Activated CD8-positive, alpha-beta memory T cell treated with anti-CD3 and anti-CD28 coated beads for 1 hour (primary cell): ENCODE data around the gene BRAF.
"Not testable (repeated sequence)": the region's sequence is repeated elsewhere in the genome, so short reads cannot be mapped to it uniquely, and the experiment has no call there.

Experiments
- DNase-seq, 2 donors: peaks; one replicate each; pipeline ENCODE4 v3.0.0-alpha.2; 2020; ENCODE audit warnings: low read depth in 1 of 2; ENCODE audit errors: extremely low read depth in 1 of 2

BRAF gene

DNA sequence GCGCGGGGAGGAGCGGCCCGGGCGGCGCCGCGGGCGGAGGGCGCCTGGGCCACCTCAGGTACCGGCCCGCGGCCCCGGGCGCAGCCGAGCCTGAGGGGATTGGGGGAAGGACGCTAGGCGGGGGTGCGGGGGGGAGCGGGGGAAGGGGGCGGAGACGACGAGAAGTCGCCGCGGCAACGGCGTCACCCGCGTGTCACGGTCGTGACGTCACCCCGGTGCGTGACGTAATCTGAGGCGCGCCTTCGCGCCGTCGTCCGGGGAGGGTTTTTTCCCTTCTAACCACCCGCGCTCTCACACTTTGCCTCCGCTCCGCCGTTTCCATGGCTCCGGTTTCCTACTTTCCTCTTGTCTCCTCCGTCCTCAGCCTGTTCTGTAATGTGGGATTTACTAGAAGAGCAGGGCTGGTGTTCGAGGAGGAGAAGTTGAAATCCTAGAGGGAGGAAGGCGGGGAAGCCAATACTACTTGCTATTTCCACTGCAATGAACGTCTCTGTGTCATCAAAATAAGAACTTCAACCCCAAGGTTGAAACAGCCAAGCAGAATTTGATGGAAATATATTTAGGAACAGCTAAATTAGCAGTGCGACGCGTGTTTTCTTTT is at the start of gene BRAF:
BRAF (minus strand) TSS at position 109 of the 601 bp plus-strand sequence. CDS start 226 bp downstream, outside the sequence.
- peak; percentile 83 to 95 for DNase-seq

DNA sequence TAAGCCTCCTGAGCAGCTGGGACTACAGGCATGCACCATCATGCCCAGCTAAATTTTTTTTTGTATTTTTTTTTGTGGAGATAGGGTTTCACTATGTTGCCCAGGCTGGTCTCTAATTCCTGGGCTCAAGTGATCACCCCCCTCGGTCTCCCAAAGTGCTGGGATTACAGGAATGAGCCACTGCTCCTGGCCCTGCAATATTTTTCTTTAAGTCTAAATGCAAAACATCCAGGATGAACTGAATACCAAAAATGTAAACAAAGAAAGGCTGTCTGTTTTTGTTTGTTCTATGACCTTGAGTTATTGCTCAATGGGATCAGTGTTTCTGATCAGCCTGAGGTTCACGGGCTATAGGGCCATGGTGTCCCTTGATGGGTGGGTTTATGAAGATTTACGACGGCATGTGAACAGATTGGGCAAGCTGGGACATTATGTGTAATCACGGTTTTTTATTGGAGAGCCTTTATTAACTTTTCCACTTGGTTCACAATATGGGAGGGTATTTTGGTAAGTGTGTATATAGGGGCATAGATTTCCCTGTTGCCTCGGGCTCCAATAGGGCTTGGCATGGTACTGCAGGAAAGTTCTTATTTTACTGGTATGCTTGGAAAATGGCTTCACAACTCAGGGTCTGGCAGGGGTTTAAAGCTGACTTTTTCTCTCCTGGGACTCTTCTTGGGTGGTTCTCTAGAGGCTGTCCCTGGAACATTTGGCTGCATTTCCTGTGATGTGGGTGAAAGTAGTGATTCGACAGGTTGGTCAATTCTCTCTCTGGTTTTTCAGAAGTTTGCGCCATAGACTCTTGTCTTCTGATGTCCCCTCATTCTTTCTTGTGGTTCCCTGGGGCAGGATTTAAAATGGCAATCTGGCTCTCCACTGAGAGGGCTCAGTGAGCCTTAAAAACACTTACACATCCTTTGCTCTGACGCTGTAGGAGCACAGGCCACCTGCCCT is 48.4 kb upstream of the BRAF start:
- no peak for DNase-seq

DNA sequence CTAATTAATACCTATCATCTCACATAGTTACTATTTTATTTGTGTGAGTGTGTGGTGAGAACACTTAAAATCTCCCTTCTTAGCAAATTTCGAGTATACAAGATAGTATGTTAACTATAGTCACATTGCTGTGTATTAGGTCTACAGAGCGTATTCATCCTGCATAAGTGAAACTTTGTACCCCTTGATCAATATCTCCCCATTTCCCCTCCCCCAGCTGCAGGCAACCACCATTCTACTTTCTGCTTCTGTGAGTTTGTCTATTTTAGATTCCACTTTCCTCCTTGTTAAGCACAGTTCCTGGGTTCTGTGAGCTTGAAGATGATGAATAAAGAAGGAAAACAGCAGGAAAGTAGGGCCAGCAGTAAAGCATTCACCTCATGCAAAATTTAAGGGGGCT is 47.6 kb upstream of the BRAF start:
- no peak for DNase-seq

DNA sequence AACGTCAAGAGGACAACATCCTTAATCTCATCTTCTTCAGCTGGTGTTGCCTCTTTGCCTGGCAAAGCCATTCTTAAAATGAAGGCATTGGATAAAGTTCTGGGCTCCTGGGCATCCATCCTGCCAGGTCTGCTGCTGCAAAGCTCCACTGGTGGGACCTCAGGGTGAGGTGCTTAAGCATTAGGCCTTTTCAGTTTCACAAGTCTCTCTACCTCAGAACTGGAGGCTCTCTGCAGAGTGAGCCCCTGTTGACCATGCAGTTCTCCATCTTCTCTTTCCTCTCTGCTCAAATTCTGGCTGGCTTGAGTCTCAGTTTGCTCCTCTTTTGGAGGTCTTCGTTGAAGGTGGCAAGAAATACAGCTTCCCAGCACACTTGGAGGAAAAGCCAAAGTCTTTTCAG is 42.7 kb upstream of the BRAF start:
- no peak for DNase-seq

DNA sequence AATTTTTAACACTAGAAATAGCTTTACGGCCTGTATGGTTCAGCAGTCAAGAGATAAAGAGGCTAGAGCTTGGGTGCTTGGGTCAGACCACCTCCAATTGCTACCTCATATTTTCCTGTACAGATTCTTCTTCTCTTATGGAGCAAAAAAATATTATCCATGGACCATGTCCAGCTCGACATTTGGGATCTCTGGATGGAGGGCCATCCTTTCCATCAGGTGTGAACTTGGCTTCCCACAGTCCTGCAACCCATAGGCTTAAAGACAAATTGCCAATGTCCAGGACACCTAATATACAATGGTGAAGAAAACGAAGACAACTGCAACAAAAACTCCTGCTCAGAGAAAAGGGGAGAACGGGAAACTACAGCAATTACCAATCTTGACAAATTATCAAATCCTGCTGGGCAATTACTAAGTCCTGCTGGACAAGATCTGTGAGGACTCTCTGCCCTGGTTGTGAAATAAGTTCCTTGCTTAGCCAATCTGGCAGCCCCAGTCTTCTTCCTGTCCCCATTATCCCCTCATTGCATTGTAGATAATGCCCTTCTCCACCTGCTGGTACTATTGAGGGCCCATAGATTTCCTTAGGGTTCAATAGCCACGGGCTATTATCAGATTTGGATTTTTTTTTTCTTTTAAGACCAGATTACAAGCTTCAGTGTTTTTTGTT is 42.0 kb upstream of the BRAF start:
- no peak for DNase-seq

DNA sequence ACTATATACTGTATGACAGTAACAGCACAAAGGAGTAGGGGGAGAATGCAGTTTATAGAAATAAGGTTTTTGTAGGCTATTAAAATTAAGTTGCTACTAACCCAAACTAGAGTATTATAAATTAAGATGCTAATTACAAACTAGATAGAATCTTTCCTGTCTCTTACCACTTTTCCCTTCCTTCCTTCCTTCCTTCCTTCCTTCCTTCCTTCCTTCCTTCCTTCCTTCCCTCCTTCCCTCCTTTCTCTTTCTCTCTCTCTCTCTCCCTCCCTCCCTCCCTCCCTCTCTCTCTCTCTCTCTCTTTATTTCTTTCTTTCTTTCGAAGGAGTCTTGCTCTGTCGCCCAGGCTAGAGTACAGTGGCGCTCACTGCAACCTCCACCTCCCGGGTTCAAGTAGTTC is 36.4 kb upstream of the BRAF start:
- DNase-seq, result no peak

DNA sequence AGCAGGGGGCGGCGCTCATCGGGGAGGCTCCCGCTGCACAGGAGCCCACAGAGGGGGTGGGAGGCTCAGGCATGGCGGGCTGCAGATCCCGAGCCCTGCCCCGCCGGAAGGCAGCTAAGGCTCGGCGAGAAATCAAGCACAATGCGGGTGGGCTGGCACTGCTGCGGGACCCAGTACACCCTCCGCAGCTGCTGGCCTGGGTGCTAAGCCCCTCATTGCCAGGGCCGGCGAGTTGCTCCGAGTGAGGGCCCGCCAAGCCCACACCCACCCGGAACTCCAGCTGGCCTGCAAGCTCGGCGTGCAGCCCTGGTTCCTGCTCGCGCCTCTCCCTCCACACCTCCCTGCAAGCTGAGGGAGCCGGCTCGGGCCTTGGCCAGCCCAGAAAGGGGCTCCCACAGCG is 32.3 kb upstream of the BRAF start:
- DNase-seq, result not testable (repeated sequence)

DNA sequence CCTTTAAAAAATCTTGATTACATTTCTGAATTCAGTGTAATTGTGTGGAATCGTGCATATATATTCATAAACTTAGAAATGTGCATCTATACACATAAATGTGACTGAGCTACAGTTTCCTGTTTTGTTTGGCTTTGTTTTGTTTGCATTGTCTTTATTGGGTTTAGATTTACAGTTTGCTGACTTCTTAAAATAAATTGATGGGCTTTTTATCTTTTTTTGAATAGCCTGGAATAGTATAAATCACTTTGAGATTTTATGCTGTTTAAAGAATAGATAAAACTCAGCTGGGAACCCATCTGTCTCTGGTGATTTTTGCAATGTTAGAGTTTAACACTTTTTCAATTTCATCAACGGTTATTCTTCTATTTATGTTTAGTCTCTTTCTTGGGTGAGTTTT is 21.2 kb upstream of the BRAF start:
- DNase-seq, result no peak

DNA sequence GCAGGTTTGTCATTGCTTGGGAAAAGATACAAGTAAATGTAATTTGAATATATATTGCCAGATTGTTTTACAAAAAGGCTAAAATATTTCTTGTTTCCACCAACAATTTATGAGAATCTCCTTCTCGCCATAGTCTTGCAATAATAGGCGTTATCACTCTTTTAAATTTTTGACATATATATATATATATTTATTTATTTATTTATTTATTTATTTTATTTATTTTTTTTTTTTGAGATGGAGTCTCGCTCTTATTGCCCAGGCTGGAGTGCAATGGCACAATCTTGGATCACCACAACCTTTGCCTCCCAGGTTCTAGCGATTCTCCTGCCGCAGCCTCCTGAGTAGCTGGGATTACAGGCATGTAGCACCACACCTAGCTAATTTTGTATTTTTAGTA is 17.5 kb upstream of the BRAF start:
- not testable (repeated sequence) for DNase-seq

DNA sequence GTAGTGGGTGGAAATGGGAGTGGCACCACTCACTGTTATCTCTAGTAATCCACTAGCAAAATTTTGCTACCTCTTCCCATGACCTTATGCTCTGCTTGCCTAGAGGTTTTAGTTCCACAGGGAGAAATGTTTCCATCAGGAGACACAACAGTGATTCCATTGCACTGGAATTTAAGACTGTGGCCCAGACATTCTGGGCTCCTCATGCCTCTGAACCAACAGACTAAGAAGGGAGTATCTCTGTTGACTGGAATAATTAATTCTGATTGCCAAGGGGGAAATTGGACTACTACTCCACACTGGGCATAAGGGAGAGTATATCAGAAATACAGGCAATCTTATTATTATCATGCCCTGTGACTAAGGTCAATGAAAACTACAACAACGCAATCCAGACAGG is 16.2 kb upstream of the BRAF start:
- no peak for DNase-seq

DNA sequence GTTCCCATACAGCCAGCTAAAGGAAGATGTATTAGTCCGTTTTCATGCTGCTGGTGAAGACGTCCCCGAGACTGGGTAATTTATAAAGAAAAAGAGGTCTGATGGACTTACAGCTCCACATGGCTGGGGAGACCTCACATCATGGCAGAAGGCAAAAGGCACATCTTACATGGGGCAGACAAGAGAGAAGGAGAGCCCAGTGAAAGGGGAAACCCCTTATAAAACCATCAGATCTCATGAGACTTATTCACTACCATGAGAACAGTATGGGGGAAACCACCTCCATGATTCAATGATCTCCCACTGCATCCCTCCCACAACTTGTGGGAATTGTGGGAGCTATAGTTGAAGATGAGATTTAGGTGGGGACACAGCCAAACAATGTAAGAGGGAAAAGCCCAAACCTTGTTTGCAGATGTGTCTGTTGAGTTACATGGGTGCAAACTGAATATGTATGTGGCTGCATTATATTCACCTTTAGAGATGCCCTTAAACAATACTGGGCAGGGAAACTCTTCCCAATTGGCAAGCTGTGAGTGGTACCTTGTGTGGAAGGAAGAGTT is 13.1 kb upstream of the BRAF start:
- no peak for DNase-seq

DNA sequence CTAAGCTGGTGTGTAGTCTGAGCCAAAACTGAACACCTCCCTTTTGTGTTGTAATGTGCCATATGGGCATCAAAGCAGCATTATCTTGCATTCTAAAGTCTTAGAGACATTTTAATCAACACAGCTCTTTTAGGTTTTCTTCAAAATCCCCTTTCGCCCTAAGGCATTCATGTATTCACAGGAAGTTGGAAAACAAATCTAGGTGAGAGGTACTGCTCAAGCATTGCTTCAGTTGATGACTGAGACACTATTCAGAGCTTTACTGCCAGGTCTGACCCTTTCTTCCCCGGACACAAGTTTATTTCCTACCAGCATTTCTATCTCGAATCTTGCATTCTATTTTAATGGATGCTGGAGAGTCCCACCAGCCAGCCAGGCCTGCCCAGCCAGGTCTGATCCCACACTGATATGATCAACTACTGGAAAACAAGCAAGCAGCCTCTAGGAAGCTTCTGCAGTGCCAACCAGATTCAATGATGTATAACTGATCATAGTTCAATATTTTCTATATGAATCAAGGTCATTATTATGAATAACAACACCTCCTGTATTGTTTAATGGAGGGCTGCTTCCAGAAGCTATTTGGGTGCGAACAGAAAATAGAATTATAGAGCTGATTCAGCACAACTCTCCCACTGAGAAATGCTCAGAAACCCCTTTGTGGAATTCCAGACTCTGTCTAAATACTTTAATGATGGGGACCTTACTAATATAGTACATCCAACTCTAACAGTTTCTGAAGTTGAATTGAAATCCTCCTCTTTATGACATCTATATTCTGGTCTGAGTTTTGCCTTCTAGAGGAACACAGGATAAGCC is 4.0 kb upstream of the BRAF start:
- no peak for DNase-seq

DNA sequence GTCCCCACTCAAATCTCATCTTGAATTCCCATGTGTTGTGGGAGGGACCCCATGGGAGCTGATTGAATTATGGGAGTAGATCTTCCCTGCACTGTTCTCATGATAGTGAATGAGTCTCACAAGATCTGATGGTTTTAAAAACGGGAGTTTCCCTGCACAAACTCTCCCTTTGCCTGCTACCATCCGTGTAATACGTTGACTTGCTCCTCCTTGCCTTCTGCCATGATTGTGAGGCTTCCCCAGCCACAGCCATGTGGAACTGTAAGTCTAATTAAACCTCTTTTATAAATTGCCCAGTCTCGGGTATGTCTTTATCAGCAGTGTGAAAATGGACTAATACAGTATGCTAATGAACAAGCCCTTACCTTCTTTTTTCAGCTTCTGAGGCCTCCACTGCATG is 3.2 kb upstream of the BRAF start:
- DNase-seq, result not testable (repeated sequence)

DNA sequence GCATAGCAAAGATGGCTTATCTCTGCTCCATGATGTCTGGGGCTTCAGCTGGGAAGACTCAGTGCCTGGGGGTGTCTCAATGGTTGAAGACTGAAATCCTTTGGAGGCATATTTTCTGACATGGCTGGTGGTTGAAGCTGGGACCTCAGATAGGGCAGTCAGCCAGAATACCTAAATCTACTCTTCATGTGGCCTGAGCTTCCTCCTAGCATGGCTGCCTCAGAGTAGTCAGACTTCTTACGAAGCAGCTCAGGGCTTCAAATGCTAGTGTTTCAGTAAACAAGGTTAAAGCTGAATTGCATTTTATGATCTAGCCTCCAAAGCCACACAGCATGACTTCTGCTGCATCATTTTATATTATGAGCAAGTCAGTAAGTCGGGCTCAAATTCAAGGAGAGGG is 2.6 kb upstream of the BRAF start:
- no peak for DNase-seq

DNA sequence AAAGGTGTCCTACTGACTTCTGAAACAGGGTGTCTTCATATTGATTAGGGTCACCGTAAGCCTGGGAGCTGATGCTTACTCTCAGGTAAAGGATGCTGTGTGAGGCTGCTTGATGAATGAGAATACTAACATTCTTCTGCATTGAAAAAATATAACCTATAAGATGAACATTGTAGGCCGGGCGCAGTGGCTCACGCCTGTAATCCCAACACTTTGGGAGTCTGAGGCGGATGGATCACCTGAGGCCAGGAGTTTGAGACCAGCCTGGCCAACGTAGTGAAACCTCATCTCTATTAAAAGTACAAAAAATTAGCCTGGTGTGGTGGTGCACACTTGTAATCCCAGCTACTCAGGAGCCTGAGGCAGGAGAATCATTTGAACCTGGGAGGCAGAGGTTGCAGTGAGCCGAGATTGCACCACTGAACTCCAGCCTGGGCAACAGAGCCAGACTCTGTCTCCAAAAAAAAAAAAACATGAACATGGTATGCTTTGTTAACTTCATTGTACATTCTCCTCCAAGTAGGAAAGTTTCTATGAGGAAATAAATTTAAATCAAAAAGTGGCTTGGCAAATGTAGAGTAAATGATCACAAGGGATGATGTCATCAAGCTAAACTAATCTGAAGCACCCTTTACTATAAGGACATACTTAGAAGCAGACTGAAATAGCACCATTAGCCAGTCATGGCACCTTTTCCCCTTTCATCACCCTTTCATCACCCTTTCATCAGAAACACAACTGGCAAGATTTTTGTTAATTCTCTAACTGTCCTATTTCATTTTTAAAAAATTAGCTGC is 1.5 kb upstream of the BRAF start:
- DNase-seq, result no peak

DNA sequence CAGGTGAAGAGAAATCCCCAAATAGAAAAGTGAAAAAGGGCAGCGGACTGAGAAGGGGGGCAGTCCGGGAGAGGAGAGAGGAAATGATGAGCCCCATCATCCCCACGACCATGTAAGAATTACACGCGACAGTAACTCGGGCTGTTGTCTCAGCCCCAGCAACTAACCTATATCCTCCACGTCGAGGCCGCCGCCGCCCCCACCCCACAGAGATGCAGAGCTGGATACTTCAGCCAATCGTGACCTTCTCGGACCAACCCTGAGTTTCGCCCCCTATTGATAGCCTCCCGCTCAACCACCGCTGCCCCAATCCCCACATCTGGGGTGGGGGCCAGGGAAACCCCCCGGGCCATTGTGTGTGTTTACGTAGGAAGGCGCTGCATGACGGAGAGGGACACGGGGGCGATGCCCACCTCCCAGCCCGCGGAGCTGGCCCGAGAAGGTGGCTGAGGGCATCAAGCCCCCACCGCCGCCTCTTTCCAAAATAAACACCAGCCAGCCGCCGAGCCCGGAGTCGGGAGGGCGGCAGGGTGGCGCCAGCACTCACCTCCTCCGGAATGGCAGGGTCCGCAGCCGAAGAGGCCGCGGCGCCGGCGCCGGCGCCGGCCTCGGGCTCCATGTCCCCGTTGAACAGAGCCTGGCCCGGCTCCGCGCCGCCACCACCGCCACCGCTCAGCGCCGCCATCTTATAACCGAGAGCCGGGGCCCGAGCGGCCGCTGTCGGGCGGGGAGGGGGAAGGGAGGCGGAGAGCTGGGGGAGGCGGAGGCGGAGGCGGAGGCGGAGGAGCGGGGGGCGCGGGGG is 509 bp downstream of the BRAF start:
- DNase-seq, result peak; percentile 55 to 64

DNA sequence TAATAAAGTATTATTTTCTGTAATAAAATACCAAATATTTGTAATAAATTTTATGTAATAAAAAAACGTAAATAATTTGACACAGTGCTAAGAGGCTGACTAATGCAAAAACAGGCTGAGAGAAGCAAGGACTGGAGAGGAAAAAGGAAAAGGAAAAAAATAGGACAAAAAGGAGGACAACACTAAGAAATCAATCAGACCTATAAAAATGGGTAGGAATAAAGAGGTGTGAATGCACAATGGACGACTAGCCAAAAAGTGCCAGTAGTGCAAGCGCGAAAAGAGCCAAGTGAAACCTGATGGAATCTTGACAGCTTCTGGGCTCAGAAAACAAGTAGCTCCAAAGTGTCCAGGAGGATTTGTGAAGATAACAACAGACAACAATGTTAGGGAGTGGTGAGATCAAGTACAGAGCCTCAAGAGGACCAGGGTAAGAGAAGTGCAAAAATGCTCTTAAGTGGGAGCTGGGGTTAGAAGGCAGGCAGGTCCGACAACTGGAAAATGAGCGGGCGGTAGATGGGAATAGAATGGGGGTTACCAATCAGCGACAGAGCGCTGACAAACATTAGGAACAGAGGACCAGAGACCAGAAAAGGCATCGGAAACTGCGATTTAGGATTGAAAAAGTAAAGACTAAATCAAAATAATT is 1.2 kb downstream of the BRAF start:
- no peak for DNase-seq

DNA sequence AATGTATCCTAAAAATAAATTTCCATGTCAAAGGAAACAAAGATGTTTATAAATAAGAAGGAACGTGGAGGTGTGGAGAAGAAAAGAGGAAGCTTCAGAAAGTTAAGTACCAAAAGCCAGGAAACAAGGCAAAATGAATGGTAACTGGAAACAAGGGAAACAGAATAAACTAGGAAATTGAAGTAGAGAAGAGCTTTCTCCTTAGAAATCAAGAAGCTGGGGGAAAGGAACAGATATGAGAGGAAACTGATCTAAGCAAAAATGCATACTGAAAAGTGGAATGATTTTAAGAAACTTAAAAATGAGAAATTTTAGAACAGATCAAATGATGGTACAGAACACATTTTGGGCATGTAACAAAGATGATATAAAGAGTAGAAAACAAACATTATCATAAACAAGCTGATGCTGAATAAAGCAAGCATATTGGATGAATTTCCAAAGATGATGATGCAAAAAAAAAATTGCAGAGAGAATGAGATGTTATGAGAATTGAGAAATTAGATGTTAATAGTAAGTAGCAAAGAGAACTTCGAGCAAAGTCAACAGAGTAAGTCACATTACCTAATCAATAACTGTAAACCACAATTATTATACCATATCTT is 1.9 kb downstream of the BRAF start:
- DNase-seq, result no peak
